ENCODE results near the gene ILRUN. TPM values are rescaled to one million over a fixed set of nuclear protein-coding genes. Genes with fewer than 3 reads are reported as not detected.

ILRUN gene
- total RNA-seq, 1 experiment from 2014 or later, result 64.6 TPM

GRCh38 chr6:34718976-34719375, 22.4 kb upstream of the ILRUN start:
- no peak for DNase-seq
- Histone ChIP-seq H3K56ac (ENCODE audit: insufficient read length, low read depth, low read length) (no peak overlapping the region), H3K23ac (ENCODE audit: insufficient read length, low read depth, low read length) (no peak overlapping the region), H2BK5ac (ENCODE audit: insufficient read length, low read length) (no peak overlapping the region), H4K8ac (replicated peaks; ENCODE audit: insufficient read length, low read depth, low read length) (no peak overlapping the region), H3K79me1 (ENCODE audit: insufficient read depth, low read depth, low read length, poor library complexity, severe bottlenecking) (no peaks in the 10 kb centered on the region), H3K4me1 (ENCODE audit: insufficient read depth, low read length) (peaks cover 2% of the 10 kb centered on the region; the same call in 1 of the 2 replicates), H4K91ac (ENCODE audit: insufficient read length, low read depth, low read length) (no peak overlapping the region), H3K9ac (ENCODE audit: extremely low read depth, insufficient read length, low read length) (no peak overlapping the region), H3K4me2 (ENCODE audit: insufficient read depth, insufficient read length, low read length) (no peak overlapping the region), H3K14ac (ENCODE audit: insufficient read depth, low read length) (no peak overlapping the region), H4K5ac (ENCODE audit: insufficient read length, low read depth, low read length) (no peak overlapping the region), H3K79me2 (ENCODE audit: insufficient read depth, low read length) (no peaks in the 10 kb centered on the region), H2BK20ac (ENCODE audit: low read depth, low read length, poor library complexity, severe bottlenecking) (no peak overlapping the region), H2BK120ac (ENCODE audit: low read depth, low read length, poor library complexity, severe bottlenecking) (no peak overlapping the region), H3K9me3 (ENCODE audit: control insufficient read depth, low read depth, low read length) (no peaks in the 10 kb centered on the region), H2AFZ (ENCODE audit: low read length) (no peak overlapping the region), H3K4ac (ENCODE audit: low read depth, low read length) (no peak overlapping the region), H3K18ac (ENCODE audit: insufficient read length, low read depth, low read length) (no peak overlapping the region), H3K27ac (ENCODE audit: insufficient read length, low read depth, low read length) (no peak overlapping the region), H3T11ph (ENCODE audit: low read length) (no peak overlapping the region), H3K23me2 (ENCODE audit: insufficient read length, low read depth, low read length, poor library complexity, severe bottlenecking) (no peaks in the 10 kb centered on the region), H4K20me1 (ENCODE audit: control insufficient read depth, insufficient read depth, insufficient read length) (no peaks in the 10 kb centered on the region), H2BK12ac (ENCODE audit: insufficient read length, low read depth, low read length) (no peak overlapping the region), H2AK5ac (ENCODE audit: insufficient read length, low read length) (no peak overlapping the region), H3K27me3 (ENCODE audit: insufficient read depth, low read length) (no peaks in the 10 kb centered on the region), H2BK15ac (ENCODE audit: low read depth, low read length) (no peak overlapping the region)
- no CpG with 5 or more reads among the region's 4 CpGs for WGBS (ENCODE audit: extremely low coverage, insufficient read length, low lambda C conversion rate)
- no peak for TF ChIP-seq CTCF (conservative IDR thresholded peaks at IDR 0.05)
- H3K27me3 Mint-ChIP-seq (ENCODE audit: low read depth), result no peaks in the 10 kb centered on the region; the same call in 1 of the 2 replicates
- H3K9me3 Mint-ChIP-seq, result no peaks in the 10 kb centered on the region
- peak overlapping the region in 1 of 2 experiments; percentile 54; a peak in 3 of 5 replicates for H3K4me3 Mint-ChIP-seq
- H3K36me3 Mint-ChIP-seq (ENCODE audit: insufficient read depth in 1 of 3, low read depth in 3 of 3), result no peaks in the 10 kb centered on the region; a peak in 1 of 7 replicates
- H3K27ac Mint-ChIP-seq, result peak overlapping the region in 1 of 3 experiments; percentile 92; a peak in 2 of 7 replicates
- peaks cover 20 to 30% of the 10 kb centered on the region in 2 experiments for H3K4me1 Mint-ChIP-seq
